SK-N-SH (cell line): ENCODE results near the gene FOXN4. TPM values are rescaled to one million over a fixed set of nuclear protein-coding genes. Genes with fewer than 3 reads are reported as not detected.

Experiments
- CTCF ChIA-PET: fragments of 300-600, 350-600 bp; formaldehyde crosslinking; extraction: SDS; loops from one replicate; lab custom pipeline; 2021; lab: Yijun Ruan, JAX
- POLR2A ChIA-PET: fragments of 350-600 bp; sonication (Branson Sonifier 250); formaldehyde crosslinking; extraction: SDS; loops from one replicate; lab custom pipeline; 2020; ENCODE audit warnings: antibody characterized with exemption, inconsistent platforms; lab: Yijun Ruan, JAX
- DNase-seq: peaks from one replicate; pipeline ENCODE4 v3.0.0; 2012
- H2AFZ ChIP-seq: fragments of 200-600 bp; sonication (generic); 2 replicates; pipeline ENCODE4 v1.8.1; 2016; ENCODE audit warnings: antibody characterized with exemption, mild to moderate bottlenecking, low read depth
- H3F3A ChIP-seq: fragments of 200-600 bp; sonication (generic); replicated peaks from 2 replicates; pipeline ENCODE3; 2016; ENCODE audit warnings: antibody characterized with exemption, mild to moderate bottlenecking; ENCODE audit not compliant: insufficient read depth
- H3K27ac ChIP-seq, 2 experiments: fragments of 200-500 bp in 1 of 2; fragments of 200-600 bp in 1 of 2; sonication (Bioruptor generic) in 1 of 2; sonication (generic), shearing (Covaris generic) in 1 of 2; 2 replicates each; pipeline versions ENCODE4 v1.5.1 to v1.6.1; 2014 to 2016; ENCODE audit warnings: low read depth in 2 of 2, inconsistent platforms in 1 of 2, low read length in 1 of 2, mild to moderate bottlenecking in 1 of 2, mixed read lengths in 1 of 2
- H3K27me3 ChIP-seq: fragments of 200-600 bp; sonication (generic), shearing (Covaris generic); 2 replicates; pipeline ENCODE4 v1.6.1; 2016; ENCODE audit warnings: mixed run types; ENCODE audit not compliant: insufficient read depth
- H3K36me3 ChIP-seq, 2 experiments: fragments of 200-500 bp in 1 of 2; fragments of 200-600 bp in 1 of 2; sonication (Bioruptor generic) in 1 of 2; sonication (generic) in 1 of 2; replicated peaks in 1 of 2; 2 replicates each; pipeline versions ENCODE3 to v1.5.1; 2014 to 2016; ENCODE audit warnings: low read length in 1 of 2, mild to moderate bottlenecking in 1 of 2; ENCODE audit not compliant: insufficient read depth in 2 of 2, control insufficient read depth in 1 of 2
- H3K4me1 ChIP-seq, 2 experiments: fragments of 200-500 bp in 1 of 2; fragments of 200-600 bp in 1 of 2; sonication (Bioruptor generic) in 1 of 2; sonication (generic), shearing (Covaris generic) in 1 of 2; 2 replicates each; pipeline versions ENCODE4 v1.5.1 to v1.6.1; 2014 to 2016; ENCODE audit warnings: low read depth in 1 of 2, low read length in 1 of 2, mixed run types in 1 of 2; ENCODE audit not compliant: insufficient read depth in 2 of 2, control insufficient read depth in 1 of 2
- H3K4me2 ChIP-seq: fragments of 200-600 bp; sonication (generic), shearing (Covaris generic); 2 replicates; pipeline ENCODE4 v1.6.1; 2017; ENCODE audit warnings: mixed run types
- H3K4me3 ChIP-seq, 2 experiments: fragments of 200-500 bp in 1 of 2; fragments of 200-600 bp in 1 of 2; sonication (Bioruptor generic) in 1 of 2; sonication (generic), shearing (Covaris generic) in 1 of 2; 2 replicates each; pipeline versions ENCODE4 v1.5.1 to v1.8.1; 2014 to 2016; ENCODE audit warnings: low read depth in 2 of 2, inconsistent platforms in 1 of 2, low read length in 1 of 2, mild to moderate bottlenecking in 1 of 2, mixed read lengths in 1 of 2, moderate library complexity in 1 of 2
- H3K79me2 ChIP-seq: fragments of 200-600 bp; sonication (generic); 2 replicates; pipeline ENCODE4 v1.8.1; 2017; ENCODE audit warnings: mild to moderate bottlenecking; ENCODE audit not compliant: insufficient read depth
- H3K9ac ChIP-seq: fragments of 200-600 bp; sonication (generic); 2 replicates; pipeline ENCODE4 v1.6.1; 2017; ENCODE audit warnings: mixed run types
- H3K9me2 ChIP-seq: fragments of 200-600 bp; sonication (generic); 2 replicates; pipeline ENCODE4 v1.6.1; 2017; ENCODE audit warnings: mixed run types
- H3K9me3 ChIP-seq: fragments of 200-600 bp; sonication (generic); 2 replicates; pipeline ENCODE4 v1.6.1; 2017; ENCODE audit warnings: mixed run types, mild to moderate bottlenecking, moderate library complexity
- H4K20me1 ChIP-seq: fragments of 200-600 bp; sonication (generic); 2 replicates; pipeline ENCODE4 v1.6.1; 2017; ENCODE audit warnings: mild to moderate bottlenecking, mixed run types; ENCODE audit not compliant: insufficient read depth
- FOXJ3 ChIP-seq: sonication (generic); formaldehyde crosslinking; IDR thresholded peaks from 2 replicates; pipeline ENCODE4 v1.5.1; 2020; ENCODE audit warnings: mild to moderate bottlenecking, missing genetic modification reagents
- GABPA ChIP-seq: IDR thresholded peaks from 2 replicates; pipeline ENCODE4 v1.4.0; 2012; ENCODE audit warnings: low read depth, mild to moderate bottlenecking
- IRF3 ChIP-seq: fragments of 150-350 bp; IDR thresholded peaks from 2 replicates; pipeline ENCODE4 v1.6.1; 2016; ENCODE audit warnings: mild to moderate bottlenecking, low read depth, low read length
- MAX ChIP-seq: IDR thresholded peaks from 2 replicates; pipeline ENCODE4 v1.4.0; 2012; ENCODE audit warnings: low read depth
- MEF2A ChIP-seq: IDR thresholded peaks from 2 replicates; pipeline ENCODE4 v1.4.0; 2012; ENCODE audit warnings: low read depth, borderline replicate concordance
- NFIC ChIP-seq: IDR thresholded peaks from 2 replicates; pipeline ENCODE4 v1.4.0; 2012; ENCODE audit warnings: borderline replicate concordance
- POLR2AphosphoS5 ChIP-seq: IDR thresholded peaks from 2 replicates; pipeline ENCODE4 v1.6.1; 2012; ENCODE audit warnings: low read depth, low read length
- RCOR1 ChIP-seq: fragments of 150-350 bp; IDR thresholded peaks from 2 replicates; pipeline ENCODE4 v1.6.1; 2017; ENCODE audit warnings: antibody characterized with exemption, low read length
- RXRA ChIP-seq: IDR thresholded peaks from 2 replicates; pipeline ENCODE4 v1.4.0; 2012; ENCODE audit warnings: low read depth, mild to moderate bottlenecking, borderline replicate concordance
- TAF1 ChIP-seq: IDR thresholded peaks from 2 replicates; pipeline ENCODE4 v1.6.1; 2012; ENCODE audit warnings: low read depth, mild to moderate bottlenecking, low read length, moderate library complexity, borderline replicate concordance
- TEAD4 ChIP-seq: IDR thresholded peaks from 2 replicates; pipeline ENCODE4 v1.4.0; 2012; ENCODE audit warnings: mild to moderate bottlenecking, borderline replicate concordance; ENCODE audit not compliant: insufficient read depth
- USF1 ChIP-seq: IDR thresholded peaks from 2 replicates; pipeline ENCODE4 v1.4.0; 2012; ENCODE audit warnings: low read depth, borderline replicate concordance
- USF2 ChIP-seq: fragments of 150-350 bp; IDR thresholded peaks from 2 replicates; pipeline ENCODE4 v1.6.1; 2017; ENCODE audit warnings: antibody characterized with exemption, low read length, low read depth, borderline replicate concordance
- ZBTB33 ChIP-seq: IDR thresholded peaks from 2 replicates; pipeline ENCODE4 v1.4.0; 2012; ENCODE audit warnings: low read depth, borderline replicate concordance
- WGBS: methylation state at CpG from one replicate; pipeline ENCODE4 v1.1.6; 2017; ENCODE audit warnings: low lambda C conversion rate; 5-methylcytosine and 5-hydroxymethylcytosine counted together
- polyA plus RNA-seq, 3 experiments: library from polyadenylated mRNA; depleted of rRNA; stranded (reverse); fragments of >200 nt; gene quantifications; 2 replicates each; pipeline ENCODE4 v1.2.3, GENCODE V29; 2012

The FOXN4 gene
- polyA plus RNA-seq, 1 of the 3 experiments (the other 2 are of a cell fraction) = 0.10 TPM

GRCh38 chr12:109263439-109263838 is 45.6 kb downstream of the FOXN4 start:
- no peaks in the 10 kb centered on the region for H3K9me2 ChIP-seq
- TF ChIP-seq POLR2AphosphoS5 (no peak), USF1 (no peak), GABPA (no peak), TAF1 (no peak), RCOR1 (no peak), IRF3 (no peak), FOXJ3 (CRISPR knock-in tag) (no peak)
- TF ChIP-seq, all 33 proteins: peak for 0
- POLR2A ChIA-PET = no interaction called here
- no peak overlapping the region for H2AFZ ChIP-seq
- H4K20me1 ChIP-seq = no peaks in the 10 kb centered on the region
- WGBS = 86% methylated on average over 3 of the region's 3 CpGs
- H3K9me3 ChIP-seq = no peaks in the 10 kb centered on the region
- H3K36me3 ChIP-seq = peaks cover 0 to 4% of the 10 kb centered on the region in 2 experiments
- DNase-seq = no peak
- H3K79me2 ChIP-seq = no peaks in the 10 kb centered on the region
- no peaks in the 10 kb centered on the region for H3K27me3 ChIP-seq
- no peaks in the 10 kb centered on the region for H3F3A ChIP-seq
- CTCF ChIA-PET = interaction anchor here (0.7 to 9.6 kb wide), 29 partner anchors 8 to 165 kb away, joined by 3 to 127 read pairs (median 5); no protein-coding TSS in a partner anchor
- no peak overlapping the region for H3K9ac ChIP-seq
- peaks cover 0 to 8% of the 10 kb centered on the region in 2 experiments; a peak in 1 of 4 replicates for H3K4me1 ChIP-seq
- H3K27ac ChIP-seq = no peak overlapping the region
- no peak overlapping the region for H3K4me3 ChIP-seq
- H3K4me2 ChIP-seq = no peak overlapping the region

- CTCF ChIA-PET = interaction anchor here (0.8 to 9.6 kb wide), 5 partner anchors 47 to 133 kb away, joined by 3 to 127 read pairs (median 7); no protein-coding TSS in a partner anchor
- Histone ChIP-seq H3K9me2 (no peaks in the 10 kb centered on the region), H3K4me3 (no peak overlapping the region), H3K9me3 (no peaks in the 10 kb centered on the region), H3F3A (no peaks in the 10 kb centered on the region), H3K4me1 (peaks cover 0 to 8% of the 10 kb centered on the region in 2 experiments; a peak in 1 of 4 replicates), H2AFZ (no peak overlapping the region), H3K27me3 (no peaks in the 10 kb centered on the region), H4K20me1 (no peaks in the 10 kb centered on the region), H3K27ac (no peak overlapping the region), H3K9ac (no peak overlapping the region), H3K36me3 (peaks cover 0 to 4% of the 10 kb centered on the region in 2 experiments), H3K79me2 (no peaks in the 10 kb centered on the region), H3K4me2 (no peak overlapping the region)
- POLR2A ChIA-PET = no interaction called here
- no peak for TF ChIP-seq TEAD4
- no peak for DNase-seq
- 72% methylated on average over 2 of the region's 2 CpGs for WGBS
Measured at GRCh38 chr12:109261939-109262338, 47.1 kb downstream of the FOXN4 start.

GRCh38 chr12:109261087-109261486 is 48.0 kb downstream of the FOXN4 start:
- no peak for DNase-seq
- no peaks in the 10 kb centered on the region for H3K9me3 ChIP-seq
- no peaks in the 10 kb centered on the region for H3F3A ChIP-seq
- H2AFZ ChIP-seq = no peak overlapping the region
- no peak overlapping the region for H3K9ac ChIP-seq
- no peaks in the 10 kb centered on the region for H3K9me2 ChIP-seq
- no peaks in the 10 kb centered on the region for H4K20me1 ChIP-seq
- no peak overlapping the region for H3K27ac ChIP-seq
- no peak overlapping the region for H3K4me2 ChIP-seq
- CTCF ChIA-PET = interaction anchor here (1.4 to 8.2 kb wide), 2 partner anchors 129 to 150 kb away, joined by 5 to 124 read pairs; no protein-coding TSS in a partner anchor
- H3K4me1 ChIP-seq = peaks cover 0 to 5% of the 10 kb centered on the region in 2 experiments; a peak in 1 of 4 replicates
- WGBS = 100% methylated on average over 1 of the region's 1 CpG
- POLR2A ChIA-PET = no interaction called here
- peaks cover 0 to 4% of the 10 kb centered on the region in 2 experiments for H3K36me3 ChIP-seq
- H3K27me3 ChIP-seq = no peaks in the 10 kb centered on the region
- no peak overlapping the region for H3K4me3 ChIP-seq
- H3K79me2 ChIP-seq = no peaks in the 10 kb centered on the region
- no peak for TF ChIP-seq FOXJ3 (CRISPR knock-in tag)
- no peak for TF ChIP-seq POLR2AphosphoS5
- no peak for TF ChIP-seq RXRA
- no peak for TF ChIP-seq IRF3
- no peak for TF ChIP-seq USF2
- no peak for TF ChIP-seq MAX
- no peak for TF ChIP-seq TAF1
- no peak for TF ChIP-seq ZBTB33
- no peak for TF ChIP-seq MEF2A
- TF ChIP-seq NFIC = no peak
